8988T (cell line): Measurements from ENCODE around the gene SYNGR1.
"Not testable (repeated sequence)": the region's sequence is repeated elsewhere in the genome, so short reads cannot be mapped to it uniquely, and the experiment has no call there.

Source experiments
- DNase-seq: peaks from one replicate; pipeline ENCODE4 v3.0.0; 2011

Gene SYNGR1

GRCh38 chr22:39317084-39317774 lies 32.6 kb upstream of the SYNGR1 start:
- DNase-seq: no peak

GRCh38 chr22:39317775-39318506 lies 31.9 kb upstream of the SYNGR1 start:
- DNase-seq: no peak

GRCh38 chr22:39318507-39319283 lies 31.1 kb upstream of the SYNGR1 start:
- DNase-seq: no peak

GRCh38 chr22:39319284-39320022 lies 30.3 kb upstream of the SYNGR1 start, which contains the start of gene RPL3:
RPL3 (minus strand) TSS chr22:39319623; CDS start chr22:39319597, 26 bp downstream.
- no peak for DNase-seq

GRCh38 chr22:39320616-39321029 lies 29.2 kb upstream of the SYNGR1 start:
- not testable (repeated sequence) for DNase-seq

GRCh38 chr22:39325392-39325932 lies 24.3 kb upstream of the SYNGR1 start:
- no peak for DNase-seq

GRCh38 chr22:39327995-39328754 lies 21.6 kb upstream of the SYNGR1 start:
- DNase-seq: no peak

- not testable (repeated sequence) for DNase-seq
Measured at GRCh38 chr22:39330553-39330952, 19.2 kb upstream of the SYNGR1 start.

GRCh38 chr22:39332441-39333064 lies 17.2 kb upstream of the SYNGR1 start:
- no peak for DNase-seq

GRCh38 chr22:39336411-39336810 lies 13.4 kb upstream of the SYNGR1 start:
- DNase-seq: no peak

- DNase-seq: not testable (repeated sequence)
Measured at GRCh38 chr22:39339775-39340174, 10.0 kb upstream of the SYNGR1 start.

- DNase-seq: no peak
Measured at GRCh38 chr22:39341179-39341578, 8.6 kb upstream of the SYNGR1 start.

GRCh38 chr22:39343259-39344045 lies 6.3 kb upstream of the SYNGR1 start:
- no peak for DNase-seq

- no peak for DNase-seq
Measured at GRCh38 chr22:39344046-39344390, 5.8 kb upstream of the SYNGR1 start.

- no peak for DNase-seq
Measured at GRCh38 chr22:39345231-39345630, 4.6 kb upstream of the SYNGR1 start.

GRCh38 chr22:39348909-39349505 lies 784 bp upstream of the SYNGR1 start:
- no peak for DNase-seq

GRCh38 chr22:39349506-39349966 lies 255 bp upstream of the SYNGR1 start:
- no peak for DNase-seq

GRCh38 chr22:39350757-39351688 lies 1.2 kb downstream of the SYNGR1 start:
- peak; percentile 15 for DNase-seq
